Activated gamma-delta T cell treated with Interleukin-2 at 50 U/mL for 16 hours (primary cell): Measurements from ENCODE around the gene BCL2A1.
"Not testable (repeated sequence)": the region's sequence is repeated elsewhere in the genome, so short reads cannot be mapped to it uniquely, and the experiment has no call there.

Source experiments
- DNase-seq: peaks from one replicate; pipeline ENCODE4 v3.0.0-alpha.2; 2020

The BCL2A1 gene

GRCh38 chr15:79988448-79989117, 17.6 kb upstream of the BCL2A1 start:
- no peak for DNase-seq

- no peak for DNase-seq
These were observed 17.0 kb upstream of the BCL2A1 start for GRCh38 chr15:79987969-79988368.

DNA sequence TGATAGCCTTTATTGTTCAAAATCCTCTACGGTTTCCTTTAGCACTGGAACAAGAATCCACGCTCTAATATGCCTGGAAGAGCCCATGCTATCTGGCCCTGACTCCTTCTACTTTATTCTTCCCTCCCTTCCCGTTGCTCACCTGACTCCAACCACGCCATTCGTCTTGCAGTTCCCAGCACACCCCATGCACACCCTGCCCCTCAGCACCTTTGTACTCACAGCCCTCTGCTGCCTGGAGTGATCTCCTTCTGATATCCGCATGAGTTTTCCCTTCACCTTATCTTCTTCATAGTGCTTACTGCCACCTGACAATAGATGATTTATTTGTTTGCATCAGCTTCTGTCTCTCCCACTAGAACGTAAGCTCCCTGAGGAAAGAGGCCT, 16.6 kb upstream of the BCL2A1 start:
- no peak for DNase-seq

GRCh38 chr15:79981831-79982455, 10.9 kb upstream of the BCL2A1 start:
- no peak for DNase-seq

GRCh38 chr15:79978655-79979514, 7.9 kb upstream of the BCL2A1 start:
- DNase-seq = no peak

GRCh38 chr15:79978260-79978654, 7.3 kb upstream of the BCL2A1 start:
- no peak for DNase-seq

DNA sequence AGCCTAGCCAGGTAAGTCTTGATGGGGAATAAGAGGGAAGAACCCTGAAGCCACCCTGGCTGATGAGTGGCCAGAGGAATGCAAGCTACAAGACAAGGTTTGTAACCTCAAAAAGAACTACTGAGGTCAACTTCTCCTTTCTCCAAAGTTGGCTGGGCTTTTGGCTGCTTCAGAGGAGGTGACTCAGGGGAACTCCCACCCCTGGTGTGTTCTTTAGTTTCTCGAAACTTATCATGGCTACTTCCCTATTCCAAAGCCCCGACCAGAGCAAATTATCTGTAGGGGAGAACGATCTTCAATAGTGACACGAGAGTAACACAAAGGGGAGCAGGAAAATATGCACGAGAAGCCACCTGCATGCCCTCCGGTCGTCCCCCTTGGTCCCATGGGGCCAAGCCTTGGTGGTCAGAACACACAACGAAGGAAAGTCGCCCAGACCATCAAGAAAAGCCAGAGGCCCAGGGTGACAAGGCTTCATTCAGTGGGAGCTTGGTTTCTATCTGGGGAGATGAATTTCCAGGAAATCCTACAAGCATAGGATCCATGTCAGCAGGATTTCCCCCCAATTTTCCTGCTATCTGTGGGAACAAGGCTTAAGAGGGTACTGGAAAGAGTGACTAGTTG, 6.5 kb upstream of the BCL2A1 start:
- DNase-seq = no peak

DNA sequence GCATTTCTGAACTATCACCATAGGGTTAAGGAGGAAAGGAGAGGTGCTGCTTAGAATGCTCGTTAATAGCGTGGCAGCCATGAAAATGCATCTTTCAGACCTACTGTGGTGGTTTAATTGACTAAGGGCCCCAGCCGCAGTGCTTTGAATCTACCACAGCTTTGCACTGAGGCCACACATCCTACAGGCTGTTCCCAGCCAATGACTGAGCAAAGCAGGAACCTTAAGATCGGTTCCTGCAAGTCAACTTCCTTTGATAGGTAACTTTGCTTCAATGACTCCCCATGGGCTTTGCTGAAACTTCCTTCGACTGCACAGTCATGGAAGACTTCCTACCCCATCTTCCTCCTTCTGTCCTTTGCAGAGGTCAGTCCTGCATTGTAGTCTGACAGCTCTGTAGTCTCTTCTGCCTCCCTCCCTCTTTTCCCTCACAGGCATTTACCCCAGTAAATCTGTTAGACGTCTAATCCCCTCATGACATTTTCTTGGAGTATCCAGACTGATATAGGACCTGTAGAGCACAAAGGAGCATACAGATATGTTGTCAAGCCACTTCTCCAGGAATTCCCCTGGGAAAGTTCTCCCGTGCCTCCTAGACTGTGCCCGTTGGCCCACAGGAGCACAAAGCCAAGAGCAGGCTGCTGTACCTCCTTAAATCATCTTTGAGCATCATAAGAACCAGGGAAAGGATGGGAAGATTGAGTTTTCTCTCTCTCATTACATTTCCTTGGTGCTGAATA, 2.6 kb upstream of the BCL2A1 start:
- no peak for DNase-seq

DNA sequence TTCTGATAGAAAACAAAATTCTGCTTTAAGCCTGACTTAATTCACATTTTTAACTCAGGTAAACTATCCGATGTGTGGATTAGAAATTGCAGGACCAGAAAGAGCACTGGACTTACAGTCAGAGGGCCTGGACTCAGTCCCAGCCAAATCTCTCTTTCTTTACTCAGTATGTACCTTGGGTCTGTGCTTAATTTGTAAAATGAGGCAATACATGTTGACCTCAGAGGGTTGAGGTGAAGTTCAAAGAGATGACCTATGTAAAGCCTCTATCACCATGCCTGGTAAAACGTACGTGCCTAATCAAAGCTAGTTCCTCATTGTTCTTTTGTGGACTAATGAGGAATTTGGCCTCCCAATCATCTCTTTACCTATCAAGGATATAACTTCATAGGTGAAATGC, 1.9 kb upstream of the BCL2A1 start:
- DNase-seq = no peak

GRCh38 chr15:79970181-79970580, 815 bp downstream of the BCL2A1 start:
- no peak for DNase-seq

DNA sequence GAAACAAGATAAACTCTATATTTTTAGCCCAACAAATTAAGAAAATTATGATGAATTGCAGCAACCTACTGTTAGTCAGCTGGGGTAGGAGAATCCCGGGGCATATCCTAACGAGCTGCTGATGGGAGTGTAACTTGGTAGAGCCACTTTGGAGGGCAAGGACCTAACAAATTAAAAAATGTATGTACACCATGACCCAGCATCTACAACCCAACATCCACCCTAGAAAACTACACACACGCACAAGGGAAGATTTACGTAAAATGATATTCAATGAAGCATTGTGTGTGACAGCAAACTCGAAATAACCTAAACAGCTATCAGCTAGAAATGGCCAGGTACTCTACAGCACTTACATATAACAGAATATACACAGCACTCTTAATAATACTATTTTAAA, 1.9 kb downstream of the BCL2A1 start:
- no peak for DNase-seq

- no peak for DNase-seq
These were observed 3.5 kb downstream of the BCL2A1 start for GRCh38 chr15:79967298-79968182.

- no peak for DNase-seq
These were observed 4.2 kb downstream of the BCL2A1 start for GRCh38 chr15:79966634-79967297.

DNA sequence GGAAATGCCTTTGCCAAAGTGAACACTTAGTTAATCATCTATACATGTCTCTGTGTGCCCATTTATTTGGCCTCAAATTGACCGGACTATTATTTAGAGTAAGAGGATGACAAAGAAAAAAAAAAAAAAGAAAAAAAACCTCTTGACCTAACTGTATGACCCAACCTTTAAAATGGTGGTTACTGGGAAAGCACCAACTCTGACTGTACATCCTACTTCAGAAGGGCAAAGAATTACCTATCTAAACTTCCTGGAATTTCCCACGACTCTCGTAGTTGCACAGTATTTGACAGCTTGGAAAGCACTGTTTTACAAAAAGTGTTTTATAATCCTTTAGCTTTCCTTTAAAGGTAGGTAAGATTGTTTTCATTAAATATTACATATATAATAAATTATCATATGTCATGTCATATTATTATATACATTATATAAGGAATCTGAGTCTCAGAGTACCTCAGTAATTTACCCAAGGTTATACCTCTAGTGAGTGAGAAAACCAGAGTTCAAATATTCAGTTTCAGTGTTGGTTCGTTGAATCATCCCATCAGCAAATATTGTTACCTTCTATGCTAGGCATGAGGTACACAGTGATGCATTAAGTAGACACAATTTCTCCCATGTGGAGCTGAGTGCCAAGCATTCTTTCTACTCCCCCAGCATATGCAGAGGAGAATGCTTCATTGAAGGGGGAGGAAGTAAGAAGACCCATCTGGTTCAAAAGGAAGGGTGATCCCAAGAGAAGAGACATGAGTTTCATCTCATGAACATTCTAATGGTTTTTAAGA, 5.0 kb downstream of the BCL2A1 start:
- DNase-seq = no peak

GRCh38 chr15:79964232-79964805, 6.7 kb downstream of the BCL2A1 start:
- DNase-seq = no peak

- DNase-seq = not testable (repeated sequence)
These were observed 8.1 kb downstream of the BCL2A1 start for GRCh38 chr15:79962921-79963320.

GRCh38 chr15:79962178-79962577, 8.8 kb downstream of the BCL2A1 start:
- DNase-seq = no peak

DNA sequence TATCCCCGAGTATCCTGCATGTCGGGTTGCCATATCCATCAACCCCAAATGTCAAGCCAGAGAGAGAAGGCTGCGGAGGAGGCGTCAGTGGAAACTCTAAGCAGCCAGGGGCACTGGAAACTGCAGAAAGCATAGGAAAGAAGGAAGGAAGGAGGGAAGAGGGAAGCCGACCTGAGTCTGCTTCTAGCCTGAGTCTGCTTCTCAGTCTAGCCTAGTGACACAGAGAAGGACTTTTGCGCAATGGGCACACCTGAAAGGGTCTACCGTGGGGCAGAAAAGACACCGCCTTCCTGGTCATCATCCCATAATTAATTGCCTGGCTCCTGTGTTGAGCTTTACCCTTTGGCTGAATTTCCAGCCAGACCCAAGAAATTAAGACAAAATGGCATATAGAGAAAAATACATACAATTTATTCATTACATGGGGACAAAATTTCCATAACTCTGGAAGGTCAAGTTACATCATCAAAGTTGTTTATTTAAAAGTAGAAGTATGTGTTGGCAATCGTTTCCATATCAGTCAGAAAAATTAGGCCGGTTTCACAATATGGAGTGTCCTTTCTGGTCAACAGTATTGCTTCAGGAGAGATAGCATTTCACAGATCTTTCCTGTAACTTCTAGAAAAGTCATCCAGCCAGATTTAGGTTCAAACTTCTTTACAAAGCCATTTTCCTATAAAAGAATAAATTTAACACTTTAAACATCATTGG, 10.3 kb downstream of the BCL2A1 start:
- DNase-seq = no peak

DNA sequence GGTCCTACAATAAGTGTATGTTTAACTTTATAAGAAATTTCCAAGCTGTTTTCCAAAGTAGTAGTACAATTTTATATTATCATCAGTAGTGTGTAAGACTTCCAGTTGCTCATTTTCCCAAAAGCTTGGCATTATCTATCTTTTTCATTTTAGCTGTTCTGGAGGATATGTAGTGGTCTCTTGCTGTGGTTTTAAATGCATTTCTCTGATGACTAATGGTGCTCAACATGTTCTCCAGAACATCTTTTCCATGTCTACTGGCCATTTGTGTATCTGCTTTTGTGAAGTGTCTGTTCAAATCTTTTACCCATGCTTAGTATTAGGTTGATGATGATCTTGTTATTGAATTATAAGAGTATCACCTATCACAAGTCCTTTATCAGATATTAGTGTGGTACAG, 13.3 kb downstream of the BCL2A1 start:
- no peak for DNase-seq
